ENCODE measurements around the gene RARRES2. TPM values are rescaled to one million over a fixed set of nuclear protein-coding genes. Genes with fewer than 3 reads are reported as not detected.
A peak's percentile ranks its signal among the peaks of the same experiment; 100 is the strongest.

Gene RARRES2
- total and polyA plus RNA-seq, 2 of the 13 experiments (the other 11 are each of a cell fraction or from before 2014, with no cell fraction given), result 134 to 172 TPM

DNA sequence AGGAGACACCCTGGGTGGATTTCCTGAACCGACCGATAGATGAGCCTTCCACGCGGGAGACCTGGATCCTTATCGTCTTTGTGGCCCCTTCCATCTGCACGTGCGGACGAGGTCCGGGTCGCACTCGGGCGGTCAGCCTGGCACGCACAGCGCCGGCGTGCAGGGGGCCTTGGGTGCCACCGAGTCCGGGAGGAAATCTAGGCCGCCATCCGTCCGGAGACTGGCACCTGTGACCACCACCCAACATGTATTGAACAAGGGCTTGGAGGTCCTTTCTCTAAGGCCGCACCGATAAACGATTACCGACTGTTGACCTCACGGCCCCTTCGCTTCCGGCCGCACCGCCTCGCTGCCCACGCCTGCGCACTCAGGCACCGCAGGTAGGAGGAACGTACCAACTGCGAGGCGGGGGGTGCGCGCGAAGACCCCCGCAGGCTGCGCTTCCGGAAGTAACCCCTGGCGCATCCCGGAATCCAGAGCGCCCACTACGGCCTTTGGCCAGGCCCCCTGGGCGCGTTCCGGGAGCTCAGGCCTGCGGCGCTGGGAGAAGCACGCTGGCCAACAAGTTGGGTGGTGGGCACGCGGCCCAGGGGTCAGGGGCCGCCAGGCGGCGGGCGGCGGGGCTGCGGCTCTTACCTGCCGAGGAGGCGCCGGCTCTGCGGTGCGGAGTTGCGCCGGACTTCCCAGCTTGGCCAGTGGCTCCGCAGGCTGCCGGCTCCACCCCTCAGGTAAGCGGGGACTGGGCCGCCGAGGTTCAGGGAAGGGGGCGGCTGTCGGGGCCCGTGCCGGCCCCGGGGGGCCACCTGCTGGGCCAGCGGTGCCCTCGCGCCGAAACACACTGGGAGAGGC, 18.4 kb downstream of the RARRES2 start, which contains the start of the genes ACTR3C and LRRC61 (continued):
- TF ChIP-seq GTF3A (CRISPR knock-in tag; conservative IDR thresholded peaks at IDR 0.05) (0 out of 2 replicates have a peak, but pooled peaks have one; percentile 18), ZSCAN9 (CRISPR knock-in tag; IDR thresholded peaks at IDR 0.05; ENCODE audit: borderline replicate concordance) (no peak), ZNF776 (CRISPR knock-in tag; IDR thresholded peaks at IDR 0.05) (peak; percentile 95), ZNF766 (CRISPR knock-in tag; IDR thresholded peaks at IDR 0.05; ENCODE audit: borderline replicate concordance) (peak; percentile 65; the same call in 1 of the 2 replicates), KDM2A (CRISPR knock-in tag; IDR thresholded peaks at IDR 0.05; ENCODE audit: borderline replicate concordance, low read depth) (peak; percentile 88), CCDC6 (CRISPR knock-in tag; IDR thresholded peaks at IDR 0.05) (peak; percentile 98), ZNF619 (CRISPR knock-in tag; IDR thresholded peaks at IDR 0.05) (peak; percentile 68), ZFY (CRISPR knock-in tag; IDR thresholded peaks at IDR 0.05) (peak; percentile 97), RBFOX2 (IDR thresholded peaks at IDR 0.05; ENCODE audit: low read depth, low read length) (peak; percentile 97), HNRNPUL1 (IDR thresholded peaks at IDR 0.05; ENCODE audit: low read depth, low read length) (no peak), ZNF713 (CRISPR knock-in tag; IDR thresholded peaks at IDR 0.05) (peak; percentile 89; the same call in 1 of the 2 replicates), ZSCAN21 (CRISPR knock-in tag; IDR thresholded peaks at IDR 0.05; ENCODE audit: borderline replicate concordance) (peak; percentile 76; the same call in 1 of the 2 replicates), KMT2B (CRISPR knock-in tag; IDR thresholded peaks at IDR 0.05) (peak; percentile 89), ZFP90 (CRISPR knock-in tag; IDR thresholded peaks at IDR 0.05; ENCODE audit: borderline replicate concordance) (0 out of 2 replicates have a peak, but pooled peaks have one; percentile 80), ZNF441 (CRISPR knock-in tag; IDR thresholded peaks at IDR 0.05; ENCODE audit: borderline replicate concordance) (peak; percentile 62; the same call in 1 of the 2 replicates)
- TF ChIP-seq, protein P1, sequence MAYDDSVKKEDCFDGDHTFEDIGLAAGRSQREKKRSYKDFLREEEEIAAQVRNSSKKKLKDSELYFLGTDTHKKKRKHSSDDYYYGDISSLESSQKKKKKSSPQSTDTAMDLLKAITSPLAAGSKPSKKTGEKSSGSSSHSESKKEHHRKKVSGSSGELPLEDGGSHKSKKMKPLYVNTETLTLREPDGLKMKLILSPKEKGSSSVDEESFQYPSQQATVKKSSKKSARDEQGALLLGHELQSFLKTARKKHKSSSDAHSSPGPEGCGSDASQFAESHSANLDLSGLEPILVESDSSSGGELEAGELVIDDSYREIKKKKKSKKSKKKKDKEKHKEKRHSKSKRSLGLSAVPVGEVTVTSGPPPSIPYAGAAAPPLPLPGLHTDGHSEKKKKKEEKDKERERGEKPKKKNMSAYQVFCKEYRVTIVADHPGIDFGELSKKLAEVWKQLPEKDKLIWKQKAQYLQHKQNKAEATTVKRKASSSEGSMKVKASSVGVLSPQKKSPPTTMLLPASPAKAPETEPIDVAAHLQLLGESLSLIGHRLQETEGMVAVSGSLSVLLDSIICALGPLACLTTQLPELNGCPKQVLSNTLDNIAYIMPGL (CRISPR knock-in tag; IDR thresholded peaks at IDR 0.05; ENCODE audit: borderline replicate concordance in 1 of 2, low read depth in 1 of 2), result peak; percentile 91 to 96
- TF ChIP-seq, protein P2, sequence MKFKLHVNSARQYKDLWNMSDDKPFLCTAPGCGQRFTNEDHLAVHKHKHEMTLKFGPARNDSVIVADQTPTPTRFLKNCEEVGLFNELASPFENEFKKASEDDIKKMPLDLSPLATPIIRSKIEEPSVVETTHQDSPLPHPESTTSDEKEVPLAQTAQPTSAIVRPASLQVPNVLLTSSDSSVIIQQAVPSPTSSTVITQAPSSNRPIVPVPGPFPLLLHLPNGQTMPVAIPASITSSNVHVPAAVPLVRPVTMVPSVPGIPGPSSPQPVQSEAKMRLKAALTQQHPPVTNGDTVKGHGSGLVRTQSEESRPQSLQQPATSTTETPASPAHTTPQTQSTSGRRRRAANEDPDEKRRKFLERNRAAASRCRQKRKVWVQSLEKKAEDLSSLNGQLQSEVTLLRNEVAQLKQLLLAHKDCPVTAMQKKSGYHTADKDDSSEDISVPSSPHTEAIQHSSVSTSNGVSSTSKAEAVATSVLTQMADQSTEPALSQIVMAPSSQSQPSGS (CRISPR knock-in tag; IDR thresholded peaks at IDR 0.05), result no peak
- TF ChIP-seq, protein P3, sequence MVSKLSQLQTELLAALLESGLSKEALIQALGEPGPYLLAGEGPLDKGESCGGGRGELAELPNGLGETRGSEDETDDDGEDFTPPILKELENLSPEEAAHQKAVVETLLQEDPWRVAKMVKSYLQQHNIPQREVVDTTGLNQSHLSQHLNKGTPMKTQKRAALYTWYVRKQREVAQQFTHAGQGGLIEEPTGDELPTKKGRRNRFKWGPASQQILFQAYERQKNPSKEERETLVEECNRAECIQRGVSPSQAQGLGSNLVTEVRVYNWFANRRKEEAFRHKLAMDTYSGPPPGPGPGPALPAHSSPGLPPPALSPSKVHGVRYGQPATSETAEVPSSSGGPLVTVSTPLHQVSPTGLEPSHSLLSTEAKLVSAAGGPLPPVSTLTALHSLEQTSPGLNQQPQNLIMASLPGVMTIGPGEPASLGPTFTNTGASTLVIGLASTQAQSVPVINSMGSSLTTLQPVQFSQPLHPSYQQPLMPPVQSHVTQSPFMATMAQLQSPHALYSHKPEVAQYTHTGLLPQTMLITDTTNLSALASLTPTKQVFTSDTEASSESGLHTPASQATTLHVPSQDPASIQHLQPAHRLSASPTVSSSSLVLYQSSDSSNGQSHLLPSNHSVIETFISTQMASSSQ (IDR thresholded peaks at IDR 0.05; ENCODE audit: low read depth), result no peak
- TF ChIP-seq, protein P3 (CRISPR knock-in tag; IDR thresholded peaks at IDR 0.05; ENCODE audit: borderline replicate concordance), result peak; percentile 55; the same call in 1 of the 2 replicates
- TF ChIP-seq, protein P4, sequence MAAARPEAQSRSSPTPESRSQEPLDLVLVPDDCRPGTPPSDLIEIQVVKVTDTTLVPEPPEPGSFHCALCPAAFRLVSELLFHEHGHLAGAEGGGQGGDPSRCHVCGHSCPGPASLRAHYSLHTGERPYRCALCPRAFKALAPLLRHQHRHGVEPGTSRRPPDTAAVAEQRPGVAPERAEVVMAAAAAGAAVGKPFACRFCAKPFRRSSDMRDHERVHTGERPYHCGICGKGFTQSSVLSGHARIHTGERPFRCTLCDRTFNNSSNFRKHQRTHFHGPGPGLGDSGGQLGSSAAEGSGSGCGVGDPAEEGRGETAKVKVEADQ (CRISPR knock-in tag; IDR thresholded peaks at IDR 0.05; ENCODE audit: borderline replicate concordance), result peak; percentile 90; the same call in 1 of the 2 replicates

Data from HepG2 (cell line).